ENCODE data around the gene CREB3L2.
"Not testable (repeated sequence)": the region's sequence is repeated elsewhere in the genome, so short reads cannot be mapped to it uniquely, and the experiment has no call there.

The CREB3L2 gene

GRCh38 chr7:138001529-138002095, at the start of gene CREB3L2:
CREB3L2 (minus strand) TSS chr7:138002086; CDS start chr7:138001705, 381 bp downstream.
- no peak for DNase-seq (ENCODE audit: low spot score)

- DNase-seq (ENCODE audit: low spot score) = no peak
Measured at GRCh38 chr7:138049505-138050116, 47.7 kb upstream of the CREB3L2 start.

GRCh38 chr7:138047907-138048306, 46.0 kb upstream of the CREB3L2 start:
- no peak for DNase-seq (ENCODE audit: low spot score)

GRCh38 chr7:138044897-138045296, 43.0 kb upstream of the CREB3L2 start:
- no peak for DNase-seq (ENCODE audit: low spot score)

GRCh38 chr7:138040063-138040462, 38.2 kb upstream of the CREB3L2 start:
- not testable (repeated sequence) for DNase-seq (ENCODE audit: low spot score)

- no peak for DNase-seq (ENCODE audit: low spot score)
Measured at GRCh38 chr7:138036135-138036534, 34.2 kb upstream of the CREB3L2 start.

GRCh38 chr7:138033241-138033640, 31.4 kb upstream of the CREB3L2 start:
- no peak for DNase-seq (ENCODE audit: low spot score)

GRCh38 chr7:138032770-138033169, 30.9 kb upstream of the CREB3L2 start:
- no peak for DNase-seq (ENCODE audit: low spot score)

GRCh38 chr7:138032186-138032585, 30.3 kb upstream of the CREB3L2 start:
- no peak for DNase-seq (ENCODE audit: low spot score)

GRCh38 chr7:138030679-138031351, 28.9 kb upstream of the CREB3L2 start:
- no peak for DNase-seq (ENCODE audit: low spot score)

GRCh38 chr7:138029941-138030340, 28.1 kb upstream of the CREB3L2 start:
- DNase-seq (ENCODE audit: low spot score) = no peak

- no peak for DNase-seq (ENCODE audit: low spot score)
Measured at GRCh38 chr7:138029126-138029525, 27.2 kb upstream of the CREB3L2 start.

GRCh38 chr7:138027100-138027499, 25.2 kb upstream of the CREB3L2 start:
- DNase-seq (ENCODE audit: low spot score) = no peak

- no peak for DNase-seq (ENCODE audit: low spot score)
Measured at GRCh38 chr7:138025215-138026186, 23.6 kb upstream of the CREB3L2 start.

- no peak for DNase-seq (ENCODE audit: low spot score)
Measured at GRCh38 chr7:138024765-138025164, 22.9 kb upstream of the CREB3L2 start.

- no peak for DNase-seq (ENCODE audit: low spot score)
Measured at GRCh38 chr7:138024343-138024691, 22.4 kb upstream of the CREB3L2 start.

GRCh38 chr7:138023618-138024342, 21.9 kb upstream of the CREB3L2 start:
- no peak for DNase-seq (ENCODE audit: low spot score)

- no peak for DNase-seq (ENCODE audit: low spot score)
Measured at GRCh38 chr7:138021889-138022288, 20.0 kb upstream of the CREB3L2 start.

- no peak for DNase-seq (ENCODE audit: low spot score)
Measured at GRCh38 chr7:138017992-138018391, 16.1 kb upstream of the CREB3L2 start.

- no peak for DNase-seq (ENCODE audit: low spot score)
Measured at GRCh38 chr7:138015096-138015495, 13.2 kb upstream of the CREB3L2 start.

GRCh38 chr7:138014686-138015085, 12.8 kb upstream of the CREB3L2 start:
- DNase-seq (ENCODE audit: low spot score) = no peak

GRCh38 chr7:138014201-138014600, 12.3 kb upstream of the CREB3L2 start:
- DNase-seq (ENCODE audit: low spot score) = not testable (repeated sequence)
